Activated T-helper 17 cell treated with anti-CD3 and anti-CD28 coated beads, Interleukin-2, amount 50 U/mL, for 72 hours (primary cell): Measurements from ENCODE around the gene BTN3A1. TPM values are rescaled to one million over a fixed set of nuclear protein-coding genes. Genes with fewer than 3 reads are reported as not detected.
"Not testable (repeated sequence)": the region's sequence is repeated elsewhere in the genome, so short reads cannot be mapped to it uniquely, and the experiment has no call there.

Experiments
- ATAC-seq: fragments of 150-1000 bp; cut with Tn5 transposase; replicated peaks from 2 replicates; pipeline ENCODE4 v1.10.0; 2021; ENCODE audit warnings: mild to moderate bottlenecking, moderate library complexity
- H3K27ac Mint-ChIP-seq: one replicate; pipeline ENCODE4 v1.8.0; 2022; ENCODE audit warnings: mixed read lengths
- H3K27me3 Mint-ChIP-seq: one replicate; pipeline ENCODE4 v1.8.0; 2022; ENCODE audit warnings: mixed read lengths
- H3K36me3 Mint-ChIP-seq: one replicate; pipeline ENCODE4 v1.8.0; 2022; ENCODE audit warnings: low read depth, mild to moderate bottlenecking, mixed read lengths
- H3K4me1 Mint-ChIP-seq: one replicate; pipeline ENCODE4 v1.8.0; 2022; ENCODE audit warnings: mixed read lengths
- H3K4me3 Mint-ChIP-seq: one replicate; pipeline ENCODE4 v1.8.0; 2022; ENCODE audit warnings: mild to moderate bottlenecking, mixed read lengths
- H3K9me3 Mint-ChIP-seq: one replicate; pipeline ENCODE4 v1.8.0; 2022; ENCODE audit warnings: mixed read lengths
- total RNA-seq, 2 donors: library from RNA; stranded (reverse); gene quantifications; one replicate each; pipeline ENCODE4 v1.2.3, GENCODE V29; 2022

Gene BTN3A1
- total RNA-seq, 2 donors from 2014 or later = 35.1 to 70.0 TPM

GRCh38 chr6:26432627-26433201 lies 30.6 kb downstream of the BTN3A1 start:
- Mint-ChIP-seq H3K36me3 (no peaks in the 10 kb centered on the region), H3K27ac (no peak overlapping the region), H3K4me1 (no peaks in the 10 kb centered on the region), H3K9me3 (peaks cover 11% of the 10 kb centered on the region), H3K4me3 (no peak overlapping the region), H3K27me3 (no peaks in the 10 kb centered on the region)
- ATAC-seq = no peak

- H3K27ac Mint-ChIP-seq, H3K27me3 Mint-ChIP-seq, H3K36me3 Mint-ChIP-seq, ATAC-seq, H3K4me1 Mint-ChIP-seq, H3K4me3 Mint-ChIP-seq: not testable (repeated sequence)
- H3K9me3 Mint-ChIP-seq = peaks cover 11% of the 10 kb centered on the region
Measured at GRCh38 chr6:26433680-26434079, 31.6 kb downstream of the BTN3A1 start.

GRCh38 chr6:26436018-26436417 lies 33.9 kb downstream of the BTN3A1 start:
- peaks cover 11% of the 10 kb centered on the region for H3K9me3 Mint-ChIP-seq
- ATAC-seq = no peak
- peaks cover 9% of the 10 kb centered on the region for H3K4me1 Mint-ChIP-seq
- H3K27me3 Mint-ChIP-seq = no peaks in the 10 kb centered on the region
- H3K36me3 Mint-ChIP-seq = peaks cover 8% of the 10 kb centered on the region
- H3K27ac Mint-ChIP-seq = no peak overlapping the region
- no peak overlapping the region for H3K4me3 Mint-ChIP-seq

GRCh38 chr6:26437550-26437949 lies 35.5 kb downstream of the BTN3A1 start:
- no peak for ATAC-seq
- Mint-ChIP-seq H3K27ac (no peak overlapping the region), H3K36me3 (peaks cover 12% of the 10 kb centered on the region), H3K4me1 (peaks cover 13% of the 10 kb centered on the region), H3K9me3 (peaks cover 7% of the 10 kb centered on the region), H3K27me3 (no peaks in the 10 kb centered on the region), H3K4me3 (no peak overlapping the region)

- peaks cover 16% of the 10 kb centered on the region for H3K36me3 Mint-ChIP-seq
- H3K4me3 Mint-ChIP-seq = no peak overlapping the region
Measured at GRCh38 chr6:26438000-26438399, 35.9 kb downstream of the BTN3A1 start.

GRCh38 chr6:26439151-26440125 lies 37.4 kb downstream of the BTN3A1 start:
- ATAC-seq = peak; percentile 21
- Mint-ChIP-seq H3K4me3 (peak overlapping the region; percentile 99), H3K4me1 (peaks cover 18% of the 10 kb centered on the region), H3K9me3 (peaks cover 1% of the 10 kb centered on the region), H3K27me3 (no peaks in the 10 kb centered on the region), H3K36me3 (peaks cover 28% of the 10 kb centered on the region), H3K27ac (peak overlapping the region; percentile 98)

More at GRCh38 chr6:26438000-26438399, 35.9 kb downstream of the BTN3A1 start:
- Mint-ChIP-seq H3K27ac (no peak overlapping the region), H3K9me3 (peaks cover 7% of the 10 kb centered on the region), H3K27me3 (no peaks in the 10 kb centered on the region), H3K4me1 (peaks cover 13% of the 10 kb centered on the region)
- no peak for ATAC-seq

- no peak for ATAC-seq
- Mint-ChIP-seq H3K4me3 (peak overlapping the region; percentile 99), H3K9me3 (no peaks in the 10 kb centered on the region), H3K36me3 (peaks cover 43% of the 10 kb centered on the region), H3K27ac (peak overlapping the region; percentile 98), H3K4me1 (peaks cover 33% of the 10 kb centered on the region), H3K27me3 (no peaks in the 10 kb centered on the region)
Measured at GRCh38 chr6:26440977-26441358, 38.9 kb downstream of the BTN3A1 start.

GRCh38 chr6:26441977-26442376 lies 39.9 kb downstream of the BTN3A1 start:
- peaks cover 33% of the 10 kb centered on the region for H3K4me1 Mint-ChIP-seq
- peaks cover 53% of the 10 kb centered on the region for H3K36me3 Mint-ChIP-seq
- ATAC-seq = no peak
- H3K9me3 Mint-ChIP-seq = no peaks in the 10 kb centered on the region
- H3K4me3 Mint-ChIP-seq = peak overlapping the region; percentile 99
- peak overlapping the region; percentile 83 for H3K27ac Mint-ChIP-seq
- H3K27me3 Mint-ChIP-seq = no peaks in the 10 kb centered on the region

GRCh38 chr6:26445934-26446667 lies 44.0 kb downstream of the BTN3A1 start:
- Mint-ChIP-seq H3K4me3 (peak overlapping the region; percentile 99), H3K27me3 (no peaks in the 10 kb centered on the region), H3K9me3 (no peaks in the 10 kb centered on the region), H3K36me3 (peaks cover 86% of the 10 kb centered on the region), H3K4me1 (peaks cover 24% of the 10 kb centered on the region), H3K27ac (peak overlapping the region; percentile 55)
- peak; percentile 98 for ATAC-seq

- Mint-ChIP-seq H3K9me3 (no peaks in the 10 kb centered on the region), H3K4me1 (peaks cover 22% of the 10 kb centered on the region), H3K27ac (no peak overlapping the region), H3K27me3 (no peaks in the 10 kb centered on the region), H3K4me3 (peak overlapping the region; percentile 99), H3K36me3 (peaks cover 97% of the 10 kb centered on the region)
- no peak for ATAC-seq
Measured at GRCh38 chr6:26447257-26447656, 45.2 kb downstream of the BTN3A1 start.

GRCh38 chr6:26450240-26450639 lies 48.2 kb downstream of the BTN3A1 start:
- ATAC-seq = no peak
- Mint-ChIP-seq H3K27me3 (no peaks in the 10 kb centered on the region), H3K9me3 (no peaks in the 10 kb centered on the region), H3K36me3 (peaks cover 76% of the 10 kb centered on the region), H3K4me1 (peaks cover 7% of the 10 kb centered on the region), H3K27ac (peak overlapping the region; percentile 49), H3K4me3 (no peak overlapping the region)

- Mint-ChIP-seq H3K9me3 (no peaks in the 10 kb centered on the region), H3K36me3 (peaks cover 53% of the 10 kb centered on the region), H3K4me1 (peaks cover 19% of the 10 kb centered on the region), H3K4me3 (no peak overlapping the region), H3K27ac (no peak overlapping the region), H3K27me3 (no peaks in the 10 kb centered on the region)
- no peak for ATAC-seq
Measured at GRCh38 chr6:26452631-26453235, 50.7 kb downstream of the BTN3A1 start.

GRCh38 chr6:26454631-26455030 lies 52.6 kb downstream of the BTN3A1 start:
- Mint-ChIP-seq H3K27ac (peak overlapping the region; percentile 40), H3K9me3 (no peaks in the 10 kb centered on the region), H3K4me3 (no peak overlapping the region), H3K4me1 (peaks cover 26% of the 10 kb centered on the region), H3K27me3 (no peaks in the 10 kb centered on the region), H3K36me3 (peaks cover 53% of the 10 kb centered on the region)
- no peak for ATAC-seq

- ATAC-seq = no peak
- Mint-ChIP-seq H3K9me3 (no peaks in the 10 kb centered on the region), H3K36me3 (peaks cover 53% of the 10 kb centered on the region), H3K4me1 (peaks cover 34% of the 10 kb centered on the region), H3K27ac (peak overlapping the region; percentile 46), H3K4me3 (no peak overlapping the region), H3K27me3 (no peaks in the 10 kb centered on the region)
Measured at GRCh38 chr6:26455357-26455970, 53.4 kb downstream of the BTN3A1 start.
